Keratinocyte (primary cell): Measurements from ENCODE around the gene SMCO1. TPM values are rescaled to one million over a fixed set of nuclear protein-coding genes. Genes with fewer than 3 reads are reported as not detected.

Experiments used
- DNase-seq: peaks from one replicate; pipeline ENCODE4 v3.0.0-alpha.2; 2011; ENCODE audit warnings: low read depth, missing footprints, low spot score
- FAIRE-seq: peaks from 2 replicates; lab custom pipeline; 2011; peaks lifted over from hg19 to GRCh38; lab: Jason Lieb, UNC
- H2AFZ ChIP-seq: 2 replicates; pipeline ENCODE4 v1.6.0; 2012; ENCODE audit warnings: low read length, control low read depth, inconsistent platforms; ENCODE audit not compliant: control insufficient read depth
- H3K27ac ChIP-seq: 2 replicates; pipeline ENCODE4 v1.5.1; 2011; ENCODE audit warnings: low read length; ENCODE audit not compliant: control insufficient read depth, insufficient read depth
- H3K27me3 ChIP-seq: 3 replicates; pipeline ENCODE4 v1.6.0; 2011; ENCODE audit warnings: low read length; ENCODE audit not compliant: control insufficient read depth, insufficient read depth; ENCODE audit errors: extremely low read depth
- H3K36me3 ChIP-seq, 2 experiments: 2 replicates in 1 of 2; 3 replicates in 1 of 2; pipeline ENCODE4 v1.5.1; 2011; ENCODE audit warnings: low read length in 2 of 2, mild to moderate bottlenecking in 1 of 2; ENCODE audit not compliant: control insufficient read depth in 2 of 2, insufficient read depth in 2 of 2; ENCODE audit errors: extremely low read depth in 1 of 2
- H3K4me1 ChIP-seq: 3 replicates; pipeline ENCODE4 v1.5.1; 2011; ENCODE audit warnings: low read length; ENCODE audit not compliant: control insufficient read depth, insufficient read depth; ENCODE audit errors: extremely low read depth
- H3K4me2 ChIP-seq: 3 replicates; pipeline ENCODE4 v1.6.0; 2011; ENCODE audit warnings: low read depth, low read length; ENCODE audit not compliant: control insufficient read depth, insufficient read depth; ENCODE audit errors: extremely low read depth
- H3K4me3 ChIP-seq, 3 experiments: fragments of 200-600 bp in 1 of 3; sonication (generic) in 1 of 3; 2 replicates in 2 of 3; 3 replicates in 1 of 3; pipeline ENCODE4 v1.5.1; 2011 to 2016; ENCODE audit warnings: low read length in 3 of 3, mild to moderate bottlenecking in 3 of 3, control low read depth in 2 of 3, inconsistent platforms in 1 of 3, low read depth in 1 of 3, mixed read lengths in 1 of 3, mixed run types in 1 of 3, moderate library complexity in 1 of 3; ENCODE audit not compliant: control insufficient read depth in 2 of 3, insufficient read depth in 2 of 3; ENCODE audit errors: extremely low read depth in 1 of 3
- H3K79me2 ChIP-seq: 2 replicates; pipeline ENCODE4 v1.6.0; 2012; ENCODE audit warnings: low read length; ENCODE audit not compliant: control insufficient read depth, insufficient read depth
- H3K9ac ChIP-seq: 3 replicates; pipeline ENCODE4 v1.6.0; 2011; ENCODE audit warnings: low read length; ENCODE audit not compliant: control insufficient read depth, insufficient read depth; ENCODE audit errors: extremely low read depth
- H3K9me1 ChIP-seq: 3 replicates; pipeline ENCODE4 v1.6.0; 2011; ENCODE audit warnings: low read length; ENCODE audit not compliant: control insufficient read depth, insufficient read depth; ENCODE audit errors: extremely low read depth
- H3K9me3 ChIP-seq: 2 replicates; pipeline ENCODE4 v1.5.1; 2012; ENCODE audit warnings: low read depth, low read length; ENCODE audit not compliant: control insufficient read depth
- H4K20me1 ChIP-seq: 3 replicates; pipeline ENCODE4 v1.6.0; 2011; ENCODE audit warnings: low read length; ENCODE audit not compliant: control insufficient read depth, insufficient read depth; ENCODE audit errors: extremely low read depth
- EZH2 ChIP-seq: IDR thresholded peaks from one replicate; pipeline ENCODE4 v1.6.1; 2012; ENCODE audit warnings: inconsistent platforms, mild to moderate bottlenecking, low read length, moderate library complexity
- dilution Hi-C: fragments of 300-500 bp; cut with MboI; formaldehyde crosslinking; loops from one replicate; pipeline ENCODE4 v1.7.0; 2020; ENCODE audit warnings: low sequenced_read_pairs; ENCODE audit not compliant: extremely low pct_ligation_motif_present
- polyA plus RNA-seq, 5 experiments: library from polyadenylated mRNA; depleted of rRNA in 3 of 5; stranded (reverse) in 3 of 5; stranded (forward) in 1 of 5; unstranded in 1 of 5; fragments of >200 nt; gene quantifications; 1 replicate in 1 of 5; 2 replicates in 3 of 5; 3 replicates in 1 of 5; pipeline versions ENCODE4 v1.2.1 to v1.2.3, GENCODE V29; 2011 to 2012; ENCODE audit warnings: missing spikeins in 2 of 5, low read depth in 1 of 5, low replicate concordance in 1 of 5
- TF ChIP-seq, protein P1 (sequence below), 3 experiments: IDR thresholded peaks in 1 of 3; conservative IDR thresholded peaks in 1 of 3; optimal IDR thresholded peaks in 1 of 3; 2 replicates in 2 of 3; 3 replicates in 1 of 3; pipeline versions ENCODE3 to v1.5.1; 2011; ENCODE audit warnings: low read length in 3 of 3, mild to moderate bottlenecking in 3 of 3, moderate library complexity in 2 of 3, control low read depth in 1 of 3, inconsistent platforms in 1 of 3; ENCODE audit not compliant: insufficient read depth in 2 of 3; ENCODE audit errors: extremely low read depth in 1 of 3

The SMCO1 gene
- polyA plus RNA-seq, 1 donor (not counting 4 experiments of a cell fraction or from before 2014, with no cell fraction given) = not detected

DNA sequence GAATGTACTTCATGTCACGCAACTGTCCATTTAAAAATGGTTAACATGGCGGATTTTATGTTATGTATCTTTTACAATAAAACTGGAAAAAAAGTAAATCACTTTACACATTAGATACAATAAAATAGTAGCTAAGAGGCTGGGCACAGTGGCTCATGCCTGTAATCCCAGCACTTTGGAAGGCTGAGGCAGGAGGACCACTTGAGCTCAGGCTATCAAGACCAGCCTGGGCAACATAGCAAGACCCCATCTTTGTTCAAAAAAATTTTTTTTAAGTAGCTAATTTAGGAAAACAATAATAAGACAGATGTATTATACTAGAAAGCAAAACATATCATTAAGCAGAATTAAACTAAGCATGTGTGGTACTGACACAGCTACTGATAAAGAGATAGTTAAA, 23.1 kb downstream of the SMCO1 start:
- no peak overlapping the region for H3K4me3 ChIP-seq
- no peak overlapping the region for H3K9ac ChIP-seq
- H3K79me2 ChIP-seq = peaks cover 82% of the 10 kb centered on the region
- H2AFZ ChIP-seq = no peak overlapping the region
- H3K4me1 ChIP-seq = no peaks in the 10 kb centered on the region
- no peaks in the 10 kb centered on the region for H3K9me3 ChIP-seq
- dilution Hi-C loops = no loop called here
- DNase-seq (no peak), FAIRE-seq (no peak)
- no peaks in the 10 kb centered on the region for H4K20me1 ChIP-seq
- H3K4me2 ChIP-seq = no peak overlapping the region
- H3K27me3 ChIP-seq = no peaks in the 10 kb centered on the region
- TF ChIP-seq EZH2 = no peak
- TF ChIP-seq, protein P1, sequence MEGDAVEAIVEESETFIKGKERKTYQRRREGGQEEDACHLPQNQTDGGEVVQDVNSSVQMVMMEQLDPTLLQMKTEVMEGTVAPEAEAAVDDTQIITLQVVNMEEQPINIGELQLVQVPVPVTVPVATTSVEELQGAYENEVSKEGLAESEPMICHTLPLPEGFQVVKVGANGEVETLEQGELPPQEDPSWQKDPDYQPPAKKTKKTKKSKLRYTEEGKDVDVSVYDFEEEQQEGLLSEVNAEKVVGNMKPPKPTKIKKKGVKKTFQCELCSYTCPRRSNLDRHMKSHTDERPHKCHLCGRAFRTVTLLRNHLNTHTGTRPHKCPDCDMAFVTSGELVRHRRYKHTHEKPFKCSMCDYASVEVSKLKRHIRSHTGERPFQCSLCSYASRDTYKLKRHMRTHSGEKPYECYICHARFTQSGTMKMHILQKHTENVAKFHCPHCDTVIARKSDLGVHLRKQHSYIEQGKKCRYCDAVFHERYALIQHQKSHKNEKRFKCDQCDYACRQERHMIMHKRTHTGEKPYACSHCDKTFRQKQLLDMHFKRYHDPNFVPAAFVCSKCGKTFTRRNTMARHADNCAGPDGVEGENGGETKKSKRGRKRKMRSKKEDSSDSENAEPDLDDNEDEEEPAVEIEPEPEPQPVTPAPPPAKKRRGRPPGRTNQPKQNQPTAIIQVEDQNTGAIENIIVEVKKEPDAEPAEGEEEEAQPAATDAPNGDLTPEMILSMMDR (optimal IDR thresholded peaks at IDR 0.05 in 1 of 3, IDR thresholded peaks at IDR 0.05 in 1 of 3, conservative IDR thresholded peaks at IDR 0.05 in 1 of 3; ENCODE audit: extremely low read depth in 1 of 3, insufficient read depth in 2 of 3, low read length in 3 of 3) = no peak
- H3K36me3 ChIP-seq = peaks cover 2 to 6% of the 10 kb centered on the region in 2 experiments
- H3K27ac ChIP-seq = no peak overlapping the region
- no peaks in the 10 kb centered on the region for H3K9me1 ChIP-seq

DNA sequence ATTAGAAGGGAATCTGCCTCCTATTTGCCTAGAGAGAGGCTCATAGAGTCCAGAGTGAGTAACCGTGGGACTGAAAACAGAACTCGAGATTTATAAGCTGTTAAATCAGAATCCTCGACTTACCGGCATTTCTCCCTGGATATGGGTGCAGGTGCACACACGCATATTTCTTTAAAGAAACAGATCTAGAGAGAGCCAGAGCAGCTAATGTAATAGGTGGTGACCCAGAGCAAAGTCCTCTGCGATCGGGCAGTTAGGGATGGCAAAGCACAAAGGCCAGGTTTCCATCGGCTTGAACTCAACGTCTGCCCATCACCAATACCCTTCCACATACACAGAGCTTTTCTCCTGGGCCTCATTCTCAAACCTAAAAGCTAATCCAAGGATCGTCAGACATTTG, 25.4 kb downstream of the SMCO1 start:
- Histone ChIP-seq H3K9ac (no peak overlapping the region), H3K27ac (no peak overlapping the region), H3K27me3 (no peaks in the 10 kb centered on the region), H2AFZ (no peak overlapping the region), H4K20me1 (no peaks in the 10 kb centered on the region), H3K36me3 (peaks cover 8 to 9% of the 10 kb centered on the region in 2 experiments), H3K9me1 (no peaks in the 10 kb centered on the region), H3K4me2 (no peak overlapping the region), H3K9me3 (no peaks in the 10 kb centered on the region), H3K4me1 (no peaks in the 10 kb centered on the region), H3K79me2 (peaks cover 59% of the 10 kb centered on the region), H3K4me3 (no peak overlapping the region)
- FAIRE-seq (no peak), DNase-seq (no peak)
- TF ChIP-seq, protein P1 (optimal IDR thresholded peaks at IDR 0.05 in 1 of 3, IDR thresholded peaks at IDR 0.05 in 1 of 3, conservative IDR thresholded peaks at IDR 0.05 in 1 of 3; ENCODE audit: extremely low read depth in 1 of 3, insufficient read depth in 2 of 3, low read length in 3 of 3) = no peak
- no peak for TF ChIP-seq EZH2
- dilution Hi-C loops = no loop called here
